ENCODE measurements around the gene LRRC45.
A peak's percentile ranks its signal among the peaks of the same experiment; 100 is the strongest.

Gene LRRC45

GRCh38 chr17:82018989-82019689 lies 4.0 kb upstream of the LRRC45 start:
- no peak for DNase-seq (ENCODE audit: low read depth in 2 of 3, low spot score in 2 of 3)

GRCh38 chr17:82019690-82020571 lies 3.2 kb upstream of the LRRC45 start:
- DNase-seq (ENCODE audit: low read depth in 2 of 3, low spot score in 2 of 3) = peak in 2 of 3 experiments; percentile 55 to 64

GRCh38 chr17:82020572-82021106 lies 2.5 kb upstream of the LRRC45 start:
- DNase-seq (ENCODE audit: low read depth in 2 of 3, low spot score in 2 of 3) = no peak

- peak in 1 of 3 experiments; percentile 35 for DNase-seq (ENCODE audit: low read depth in 2 of 3, low spot score in 2 of 3)
Measured at GRCh38 chr17:82021107-82021899, 1.8 kb upstream of the LRRC45 start.

GRCh38 chr17:82021900-82022309 lies 1.2 kb upstream of the LRRC45 start:
- no peak for DNase-seq (ENCODE audit: low read depth in 2 of 3, low spot score in 2 of 3)

- no peak for DNase-seq (ENCODE audit: low read depth in 2 of 3, low spot score in 2 of 3)
Measured at GRCh38 chr17:82022310-82022980, 660 bp upstream of the LRRC45 start, which contains the start of gene CENPX. CENPX (minus strand) TSS chr17:82022878; CDS start chr17:82022861, 17 bp downstream.

- peak in 1 of 3 experiments; percentile 22 for DNase-seq (ENCODE audit: low read depth in 2 of 3, low spot score in 2 of 3)
Measured at GRCh38 chr17:82023447-82024241, 539 bp downstream of the LRRC45 start.

- no peak for DNase-seq (ENCODE audit: low read depth in 2 of 3, low spot score in 2 of 3)
Measured at GRCh38 chr17:82024859-82025258, 1.8 kb downstream of the LRRC45 start.

- DNase-seq (ENCODE audit: low read depth in 2 of 3, low spot score in 2 of 3) = no peak
Measured at GRCh38 chr17:82025401-82026107, 2.4 kb downstream of the LRRC45 start.

GRCh38 chr17:82028246-82028645 lies 5.1 kb downstream of the LRRC45 start:
- DNase-seq (ENCODE audit: low read depth in 2 of 3, low spot score in 2 of 3) = no peak

- DNase-seq (ENCODE audit: low read depth in 2 of 3, low spot score in 2 of 3) = no peak
Measured at GRCh38 chr17:82028966-82029365, 5.9 kb downstream of the LRRC45 start.

GRCh38 chr17:82029391-82029790 lies 6.3 kb downstream of the LRRC45 start:
- no peak for DNase-seq (ENCODE audit: low read depth in 2 of 3, low spot score in 2 of 3)

- DNase-seq (ENCODE audit: low read depth in 2 of 3, low spot score in 2 of 3) = no peak
Measured at GRCh38 chr17:82029990-82030469, 6.9 kb downstream of the LRRC45 start.

GRCh38 chr17:82030470-82031302 lies 7.6 kb downstream of the LRRC45 start:
- DNase-seq (ENCODE audit: low read depth in 2 of 3, low spot score in 2 of 3) = peak; percentile 61 to 62 (median 62)

GRCh38 chr17:82031303-82031884 lies 8.3 kb downstream of the LRRC45 start, which contains the start of gene RAC3:
RAC3 (plus strand) TSS chr17:82031678; CDS start chr17:82031762, 84 bp downstream.
- DNase-seq (ENCODE audit: low read depth in 2 of 3, low spot score in 2 of 3) = no peak

- no peak for DNase-seq (ENCODE audit: low read depth in 2 of 3, low spot score in 2 of 3)
Measured at GRCh38 chr17:82031885-82032627, 9.0 kb downstream of the LRRC45 start.
